ENCODE data around the gene PPM1L.

The PPM1L gene

DNA sequence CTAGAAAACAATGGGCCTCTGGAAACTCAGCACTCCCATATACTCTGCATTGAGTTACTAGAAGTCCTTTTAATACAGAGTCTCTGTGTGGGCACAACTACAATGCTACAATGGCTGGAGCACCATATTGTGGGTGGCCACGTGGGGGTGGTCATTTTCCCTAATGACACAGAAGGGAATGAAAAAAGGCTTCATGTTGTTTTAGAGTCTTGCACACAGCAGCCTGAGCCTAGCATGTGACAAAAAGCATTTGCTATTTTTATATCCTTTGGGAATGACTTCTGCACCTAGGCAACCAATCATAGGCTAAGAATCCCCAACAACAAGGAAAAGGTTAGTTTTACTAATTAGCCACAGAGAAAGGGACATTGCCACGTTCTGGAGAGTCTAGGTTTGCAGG lies 120.6 kb downstream of the PPM1L start:
- H4K8ac ChIP-seq (ENCODE audit: low read depth, low read length): no peak overlapping the region
- H3K4me1 ChIP-seq (ENCODE audit: control insufficient read depth in 1 of 2, insufficient read depth in 2 of 2, low read length in 2 of 2): no peaks in the 10 kb centered on the region
- H3K14ac ChIP-seq (ENCODE audit: low read length): no peak overlapping the region
- H3K23ac ChIP-seq (ENCODE audit: low read length): no peak overlapping the region
- H2BK120ac ChIP-seq (ENCODE audit: insufficient read depth, low read length, poor library complexity): no peak overlapping the region
- H3K27ac ChIP-seq (ENCODE audit: low read depth, low read length): no peak overlapping the region
- no peak overlapping the region for H2BK5ac ChIP-seq (ENCODE audit: low read depth, low read length, poor library complexity)
- H3K18ac ChIP-seq (ENCODE audit: low read length): no peak overlapping the region
- H3K36me3 ChIP-seq (ENCODE audit: control insufficient read depth in 1 of 2, insufficient read depth in 2 of 2, low read length in 2 of 2): no peaks in the 10 kb centered on the region
- no peak overlapping the region for H3K9ac ChIP-seq (ENCODE audit: low read length)
- no peaks in the 10 kb centered on the region for H3K27me3 ChIP-seq (ENCODE audit: insufficient read depth, low read length)
- no peak overlapping the region for H4K91ac ChIP-seq (ENCODE audit: low read depth, low read length)
- H3K9me3 ChIP-seq (ENCODE audit: insufficient read depth, low read depth, low read length): no peaks in the 10 kb centered on the region
- H2AFZ ChIP-seq (ENCODE audit: insufficient read depth, low read length, poor library complexity): no peak overlapping the region
- WGBS (ENCODE audit: extremely low coverage, insufficient coverage, insufficient read length): no CpG with 5 or more reads among the region's 2 CpGs
- H3K4ac ChIP-seq (ENCODE audit: low read depth, low read length): no peak overlapping the region
- H3K4me3 ChIP-seq (ENCODE audit: low read depth, low read length): no peak overlapping the region
- H3K4me2 ChIP-seq (ENCODE audit: low read length): no peak overlapping the region
- no peak for DNase-seq
- H2BK12ac ChIP-seq (ENCODE audit: low read length): no peak overlapping the region
- no peaks in the 10 kb centered on the region for H3K79me1 ChIP-seq (ENCODE audit: low read length)
- H3K79me2 ChIP-seq (ENCODE audit: control insufficient read depth, insufficient read depth, low read length, poor library complexity): no peaks in the 10 kb centered on the region
- H4K12ac ChIP-seq (ENCODE audit: low read depth, low read length): no peak overlapping the region
- H2AK5ac ChIP-seq (ENCODE audit: low read length): no peak overlapping the region

DNA sequence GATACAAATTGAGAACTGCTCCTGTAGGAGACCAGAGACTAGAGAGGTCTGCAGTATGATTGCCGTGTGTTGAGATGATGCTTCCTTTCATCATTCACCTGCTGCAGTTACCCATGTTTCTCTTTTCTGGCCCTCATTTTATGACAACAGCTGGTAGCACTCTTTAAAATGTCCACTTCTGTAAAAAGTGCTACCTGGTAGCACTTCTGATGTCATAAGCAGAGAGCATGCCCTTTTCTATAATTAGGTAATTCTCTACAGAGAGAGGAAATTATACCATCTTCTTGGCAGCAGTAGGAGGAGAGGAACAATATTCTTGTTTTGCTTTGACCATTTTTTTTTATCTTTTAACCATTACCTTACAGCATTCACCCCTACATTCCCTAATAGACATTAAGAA lies 123.8 kb downstream of the PPM1L start:
- Histone ChIP-seq H2AK5ac (ENCODE audit: low read length) (no peak overlapping the region), H4K91ac (ENCODE audit: low read depth, low read length) (no peak overlapping the region), H2BK5ac (ENCODE audit: low read depth, low read length, poor library complexity) (no peak overlapping the region), H3K4me2 (ENCODE audit: low read length) (no peak overlapping the region), H3K4ac (ENCODE audit: low read depth, low read length) (no peak overlapping the region), H3K14ac (ENCODE audit: low read length) (no peak overlapping the region), H3K79me1 (ENCODE audit: low read length) (no peaks in the 10 kb centered on the region), H3K23ac (ENCODE audit: low read length) (no peak overlapping the region), H3K79me2 (ENCODE audit: control insufficient read depth, insufficient read depth, low read length, poor library complexity) (no peaks in the 10 kb centered on the region), H3K18ac (ENCODE audit: low read length) (no peak overlapping the region), H3K27ac (ENCODE audit: low read depth, low read length) (no peak overlapping the region), H3K4me3 (ENCODE audit: low read depth, low read length) (no peak overlapping the region), H3K9ac (ENCODE audit: low read length) (no peak overlapping the region), H4K8ac (ENCODE audit: low read depth, low read length) (no peak overlapping the region), H3K4me1 (ENCODE audit: control insufficient read depth in 1 of 2, insufficient read depth in 2 of 2, low read length in 2 of 2) (no peaks in the 10 kb centered on the region), H2BK12ac (ENCODE audit: low read length) (no peak overlapping the region), H3K9me3 (ENCODE audit: insufficient read depth, low read depth, low read length) (no peaks in the 10 kb centered on the region), H4K12ac (ENCODE audit: low read depth, low read length) (no peak overlapping the region), H2AFZ (ENCODE audit: insufficient read depth, low read length, poor library complexity) (no peak overlapping the region), H3K27me3 (ENCODE audit: insufficient read depth, low read length) (no peaks in the 10 kb centered on the region), H2BK120ac (ENCODE audit: insufficient read depth, low read length, poor library complexity) (no peak overlapping the region), H3K36me3 (ENCODE audit: control insufficient read depth in 1 of 2, insufficient read depth in 2 of 2, low read length in 2 of 2) (no peaks in the 10 kb centered on the region)
- no peak for DNase-seq
- WGBS (ENCODE audit: extremely low coverage, insufficient coverage, insufficient read length): no CpG with 5 or more reads among the region's 1 CpG

DNA sequence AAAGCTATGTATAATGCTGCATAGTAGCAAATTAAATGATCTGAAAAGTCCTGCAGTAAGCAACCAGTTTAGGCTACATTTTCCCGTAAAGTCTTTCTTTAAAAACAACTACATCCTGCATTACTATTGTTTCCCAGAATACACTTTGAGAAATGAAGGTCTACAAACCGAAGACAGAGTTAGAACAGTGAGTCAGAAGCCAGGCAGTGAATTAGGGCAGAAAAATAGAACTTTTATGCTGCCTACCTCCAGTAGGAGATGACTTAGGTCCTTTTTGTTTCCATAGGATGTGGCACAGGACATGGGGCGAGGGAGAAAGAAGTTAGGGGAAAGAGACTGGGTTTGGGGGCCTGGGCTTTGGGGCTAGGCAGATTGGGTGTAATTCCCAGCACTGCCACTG lies 127.3 kb downstream of the PPM1L start:
- no peak overlapping the region for H4K8ac ChIP-seq (ENCODE audit: low read depth, low read length)

GRCh38 chr3:160885791-160886286 lies 129.8 kb downstream of the PPM1L start:
- Histone ChIP-seq H3K14ac (ENCODE audit: low read length) (peak overlapping the region; percentile 60), H3K4me2 (ENCODE audit: low read length) (peak overlapping the region; percentile 29), H3K79me2 (ENCODE audit: control insufficient read depth, insufficient read depth, low read length, poor library complexity) (peaks cover 1% of the 10 kb centered on the region), H2BK5ac (ENCODE audit: low read depth, low read length, poor library complexity) (peak overlapping the region; percentile 49), H3K36me3 (ENCODE audit: control insufficient read depth in 1 of 2, insufficient read depth in 2 of 2, low read length in 2 of 2) (no peaks in the 10 kb centered on the region), H3K4me1 (ENCODE audit: control insufficient read depth in 1 of 2, insufficient read depth in 2 of 2, low read length in 2 of 2) (peaks cover 10 to 12% of the 10 kb centered on the region in 2 experiments), H2AFZ (ENCODE audit: insufficient read depth, low read length, poor library complexity) (peak overlapping the region; percentile 12), H4K91ac (ENCODE audit: low read depth, low read length) (peak overlapping the region; percentile 87), H2AK5ac (ENCODE audit: low read length) (no peak overlapping the region), H3K18ac (ENCODE audit: low read length) (peak overlapping the region; percentile 60), H4K12ac (ENCODE audit: low read depth, low read length) (no peak overlapping the region), H3K4me3 (ENCODE audit: low read depth, low read length) (no peak overlapping the region), H3K27ac (ENCODE audit: low read depth, low read length) (peak overlapping the region; percentile 55), H2BK120ac (ENCODE audit: insufficient read depth, low read length, poor library complexity) (peak overlapping the region; percentile 82), H3K79me1 (ENCODE audit: low read length) (peaks cover 11% of the 10 kb centered on the region), H3K27me3 (ENCODE audit: insufficient read depth, low read length) (no peaks in the 10 kb centered on the region), H4K8ac (ENCODE audit: low read depth, low read length) (peak overlapping the region; percentile 72), H2BK12ac (ENCODE audit: low read length) (peak overlapping the region; percentile 93), H3K9me3 (ENCODE audit: insufficient read depth, low read depth, low read length) (peaks cover 3% of the 10 kb centered on the region), H3K4ac (ENCODE audit: low read depth, low read length) (no peak overlapping the region), H3K23ac (ENCODE audit: low read length) (no peak overlapping the region), H3K9ac (ENCODE audit: low read length) (no peak overlapping the region)
- WGBS (ENCODE audit: extremely low coverage, insufficient coverage, insufficient read length): no CpG with 5 or more reads among the region's 5 CpGs
- DNase-seq: peak; percentile 22 to 60

More for the DNA sequence above, 127.3 kb downstream of the PPM1L start:
- Histone ChIP-seq H3K14ac (ENCODE audit: low read length) (no peak overlapping the region), H3K27ac (ENCODE audit: low read depth, low read length) (no peak overlapping the region), H3K4me1 (ENCODE audit: control insufficient read depth in 1 of 2, insufficient read depth in 2 of 2, low read length in 2 of 2) (peaks cover 10 to 12% of the 10 kb centered on the region in 2 experiments), H2BK5ac (ENCODE audit: low read depth, low read length, poor library complexity) (no peak overlapping the region), H4K91ac (ENCODE audit: low read depth, low read length) (no peak overlapping the region), H3K27me3 (ENCODE audit: insufficient read depth, low read length) (no peaks in the 10 kb centered on the region), H2AK5ac (ENCODE audit: low read length) (no peak overlapping the region), H3K36me3 (ENCODE audit: control insufficient read depth in 1 of 2, insufficient read depth in 2 of 2, low read length in 2 of 2) (no peaks in the 10 kb centered on the region), H3K9ac (ENCODE audit: low read length) (no peak overlapping the region), H3K79me2 (ENCODE audit: control insufficient read depth, insufficient read depth, low read length, poor library complexity) (peaks cover 1% of the 10 kb centered on the region), H3K4me3 (ENCODE audit: low read depth, low read length) (no peak overlapping the region), H3K79me1 (ENCODE audit: low read length) (peaks cover 11% of the 10 kb centered on the region), H3K9me3 (ENCODE audit: insufficient read depth, low read depth, low read length) (peaks cover 3% of the 10 kb centered on the region), H2BK120ac (ENCODE audit: insufficient read depth, low read length, poor library complexity) (no peak overlapping the region), H4K12ac (ENCODE audit: low read depth, low read length) (no peak overlapping the region), H2AFZ (ENCODE audit: insufficient read depth, low read length, poor library complexity) (no peak overlapping the region), H3K4ac (ENCODE audit: low read depth, low read length) (no peak overlapping the region), H3K23ac (ENCODE audit: low read length) (no peak overlapping the region), H2BK12ac (ENCODE audit: low read length) (no peak overlapping the region), H3K18ac (ENCODE audit: low read length) (no peak overlapping the region), H3K4me2 (ENCODE audit: low read length) (no peak overlapping the region)
- WGBS (ENCODE audit: extremely low coverage, insufficient coverage, insufficient read length): no CpG with 5 or more reads among the region's 3 CpGs
- DNase-seq: no peak

All from trophoblast cell (in vitro differentiated cells and primary cell).